ENCODE results near the gene MRPL44. TPM values are rescaled to one million over a fixed set of nuclear protein-coding genes. Genes with fewer than 3 reads are reported as not detected.
A peak's percentile ranks its signal among the peaks of the same experiment; 100 is the strongest.

MRPL44 gene
- total RNA-seq, 1 donor from 2014 or later: 32.6 TPM

DNA sequence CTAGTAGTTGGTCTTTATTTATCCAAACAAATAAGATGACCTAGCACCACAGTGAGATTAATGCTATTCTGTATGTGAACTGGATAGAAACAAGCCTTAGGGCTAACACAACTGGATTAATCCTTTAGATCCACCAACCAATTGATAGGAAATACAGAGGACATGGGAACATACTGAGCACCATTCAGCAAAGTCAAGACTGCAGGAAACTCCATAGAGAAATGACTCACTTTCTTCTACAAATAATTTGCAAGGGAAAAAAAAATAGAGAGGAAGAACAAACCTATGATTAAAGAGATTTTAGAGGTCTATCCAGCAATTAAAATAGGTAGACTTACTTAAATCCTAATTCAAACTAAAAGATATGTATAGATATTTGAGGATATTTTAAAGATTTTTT, 36.1 kb upstream of the MRPL44 start:
- DNase-seq (ENCODE audit: low read depth): no peak
- no peak overlapping the region for H2AFZ ChIP-seq (ENCODE audit: low read depth, low read length)
- peaks cover 76% of the 10 kb centered on the region for H3K79me2 ChIP-seq (ENCODE audit: insufficient read depth, low read length)
- H3K36me3 ChIP-seq (ENCODE audit: insufficient read depth, low read length): peaks cover 10% of the 10 kb centered on the region
- H3K9me3 ChIP-seq (ENCODE audit: insufficient read depth, low read depth, low read length): no peaks in the 10 kb centered on the region
- Mint-ChIP-seq H3K4me3 (ENCODE audit: unreplicated experiment) (no peak overlapping the region), H3K4me1 (ENCODE audit: low read depth, unreplicated experiment) (peaks cover 14% of the 10 kb centered on the region), H3K9me3 (ENCODE audit: unreplicated experiment) (peaks cover 8% of the 10 kb centered on the region), H3K27ac (ENCODE audit: unreplicated experiment) (no peak overlapping the region), H3K36me3 (ENCODE audit: low read depth, unreplicated experiment) (peaks cover 17% of the 10 kb centered on the region), H3K27me3 (ENCODE audit: low read depth, unreplicated experiment) (no peaks in the 10 kb centered on the region)
- no peak overlapping the region for H3K4me2 ChIP-seq (ENCODE audit: low read length)
- no peaks in the 10 kb centered on the region for H3K4me1 ChIP-seq (ENCODE audit: insufficient read depth, low read length)
- no peaks in the 10 kb centered on the region for H3K27me3 ChIP-seq (ENCODE audit: insufficient read depth, low read length)
- FAIRE-seq: no peak
- no peak overlapping the region for H3K27ac ChIP-seq (ENCODE audit: low read depth, low read length)
- H3K9ac ChIP-seq (ENCODE audit: low read length): no peak overlapping the region
- no peak overlapping the region for H3K4me3 ChIP-seq (ENCODE audit: insufficient read depth, low read depth, low read length)
- TF ChIP-seq, protein P1, sequence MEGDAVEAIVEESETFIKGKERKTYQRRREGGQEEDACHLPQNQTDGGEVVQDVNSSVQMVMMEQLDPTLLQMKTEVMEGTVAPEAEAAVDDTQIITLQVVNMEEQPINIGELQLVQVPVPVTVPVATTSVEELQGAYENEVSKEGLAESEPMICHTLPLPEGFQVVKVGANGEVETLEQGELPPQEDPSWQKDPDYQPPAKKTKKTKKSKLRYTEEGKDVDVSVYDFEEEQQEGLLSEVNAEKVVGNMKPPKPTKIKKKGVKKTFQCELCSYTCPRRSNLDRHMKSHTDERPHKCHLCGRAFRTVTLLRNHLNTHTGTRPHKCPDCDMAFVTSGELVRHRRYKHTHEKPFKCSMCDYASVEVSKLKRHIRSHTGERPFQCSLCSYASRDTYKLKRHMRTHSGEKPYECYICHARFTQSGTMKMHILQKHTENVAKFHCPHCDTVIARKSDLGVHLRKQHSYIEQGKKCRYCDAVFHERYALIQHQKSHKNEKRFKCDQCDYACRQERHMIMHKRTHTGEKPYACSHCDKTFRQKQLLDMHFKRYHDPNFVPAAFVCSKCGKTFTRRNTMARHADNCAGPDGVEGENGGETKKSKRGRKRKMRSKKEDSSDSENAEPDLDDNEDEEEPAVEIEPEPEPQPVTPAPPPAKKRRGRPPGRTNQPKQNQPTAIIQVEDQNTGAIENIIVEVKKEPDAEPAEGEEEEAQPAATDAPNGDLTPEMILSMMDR (IDR thresholded peaks at IDR 0.05; ENCODE audit: insufficient read depth, low read depth, low read length): no peak
- TF ChIP-seq EZH2 (IDR thresholded peaks at IDR 0.05; ENCODE audit: insufficient read depth, low read length): no peak
- peaks cover 62% of the 10 kb centered on the region for H4K20me1 ChIP-seq (ENCODE audit: insufficient read depth, low read length)

DNA sequence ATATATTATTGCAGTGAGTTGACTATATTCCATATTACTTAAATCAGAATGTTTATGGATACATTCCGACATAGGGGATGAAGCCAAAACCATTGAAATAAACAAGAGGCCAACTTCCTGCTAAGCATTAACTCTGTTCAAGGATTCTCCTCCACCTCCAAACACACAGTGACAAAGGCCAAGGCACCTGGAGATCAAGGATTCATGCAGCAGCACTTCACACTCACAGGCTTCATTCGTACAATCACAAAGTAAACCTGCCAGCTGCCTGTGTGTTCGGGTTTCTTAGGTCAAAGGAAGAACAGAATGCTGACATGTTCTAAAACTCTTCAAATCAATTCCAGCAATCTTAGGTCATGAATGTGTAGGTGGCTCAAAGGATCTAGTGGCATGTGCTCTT, 35.0 kb upstream of the MRPL44 start:
- Mint-ChIP-seq H3K36me3 (ENCODE audit: low read depth, unreplicated experiment) (peaks cover 22% of the 10 kb centered on the region), H3K27ac (ENCODE audit: unreplicated experiment) (no peak overlapping the region), H3K4me1 (ENCODE audit: low read depth, unreplicated experiment) (peaks cover 12% of the 10 kb centered on the region), H3K4me3 (ENCODE audit: unreplicated experiment) (no peak overlapping the region), H3K9me3 (ENCODE audit: unreplicated experiment) (peaks cover 12% of the 10 kb centered on the region), H3K27me3 (ENCODE audit: low read depth, unreplicated experiment) (no peaks in the 10 kb centered on the region)
- no peak overlapping the region for H3K4me2 ChIP-seq (ENCODE audit: low read length)
- FAIRE-seq (no peak), DNase-seq (ENCODE audit: low read depth) (no peak)
- H3K4me3 ChIP-seq (ENCODE audit: insufficient read depth, low read depth, low read length): no peak overlapping the region
- H3K27ac ChIP-seq (ENCODE audit: low read depth, low read length): no peak overlapping the region
- no peaks in the 10 kb centered on the region for H3K9me3 ChIP-seq (ENCODE audit: insufficient read depth, low read depth, low read length)
- no peaks in the 10 kb centered on the region for H3K27me3 ChIP-seq (ENCODE audit: insufficient read depth, low read length)
- no peaks in the 10 kb centered on the region for H3K4me1 ChIP-seq (ENCODE audit: insufficient read depth, low read length)
- peaks cover 5% of the 10 kb centered on the region for H3K36me3 ChIP-seq (ENCODE audit: insufficient read depth, low read length)
- peaks cover 83% of the 10 kb centered on the region for H3K79me2 ChIP-seq (ENCODE audit: insufficient read depth, low read length)
- no peak for TF ChIP-seq EZH2 (IDR thresholded peaks at IDR 0.05; ENCODE audit: insufficient read depth, low read length)
- TF ChIP-seq, protein P1 (IDR thresholded peaks at IDR 0.05; ENCODE audit: insufficient read depth, low read depth, low read length): no peak
- H2AFZ ChIP-seq (ENCODE audit: low read depth, low read length): no peak overlapping the region
- H4K20me1 ChIP-seq (ENCODE audit: insufficient read depth, low read length): peaks cover 64% of the 10 kb centered on the region
- H3K9ac ChIP-seq (ENCODE audit: low read length): no peak overlapping the region

DNA sequence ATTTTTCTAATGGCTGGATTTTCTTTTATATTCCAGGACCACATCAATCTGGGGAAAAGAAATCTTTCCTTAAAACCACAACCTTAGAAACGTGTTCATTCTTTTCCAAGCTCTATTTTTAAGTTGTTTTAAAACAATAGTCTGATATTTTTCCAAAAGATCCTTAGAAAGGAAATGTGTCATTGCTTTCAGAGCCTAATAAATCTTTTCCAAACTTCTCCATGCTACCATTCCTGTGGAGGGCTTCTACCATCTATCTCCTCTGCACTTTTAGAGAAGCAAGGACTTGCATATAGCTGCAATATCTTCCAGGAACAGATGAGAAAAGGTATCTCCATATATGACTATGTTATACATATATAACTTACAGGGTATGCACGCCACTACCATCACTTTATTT, 33.3 kb upstream of the MRPL44 start:
- H3K79me2 ChIP-seq (ENCODE audit: insufficient read depth, low read length): peaks cover 94% of the 10 kb centered on the region
- H3K4me2 ChIP-seq (ENCODE audit: low read length): no peak overlapping the region
- Mint-ChIP-seq H3K4me1 (ENCODE audit: low read depth, unreplicated experiment) (peaks cover 14% of the 10 kb centered on the region), H3K9me3 (ENCODE audit: unreplicated experiment) (peaks cover 12% of the 10 kb centered on the region), H3K27me3 (ENCODE audit: low read depth, unreplicated experiment) (no peaks in the 10 kb centered on the region), H3K36me3 (ENCODE audit: low read depth, unreplicated experiment) (peaks cover 23% of the 10 kb centered on the region), H3K27ac (ENCODE audit: unreplicated experiment) (no peak overlapping the region), H3K4me3 (ENCODE audit: unreplicated experiment) (no peak overlapping the region)
- no peaks in the 10 kb centered on the region for H3K9me3 ChIP-seq (ENCODE audit: insufficient read depth, low read depth, low read length)
- no peaks in the 10 kb centered on the region for H3K4me1 ChIP-seq (ENCODE audit: insufficient read depth, low read length)
- H3K27me3 ChIP-seq (ENCODE audit: insufficient read depth, low read length): no peaks in the 10 kb centered on the region
- H3K27ac ChIP-seq (ENCODE audit: low read depth, low read length): no peak overlapping the region
- H4K20me1 ChIP-seq (ENCODE audit: insufficient read depth, low read length): peaks cover 76% of the 10 kb centered on the region
- H3K9ac ChIP-seq (ENCODE audit: low read length): no peak overlapping the region
- no peak for FAIRE-seq
- TF ChIP-seq, protein P1 (IDR thresholded peaks at IDR 0.05; ENCODE audit: insufficient read depth, low read depth, low read length): no peak
- TF ChIP-seq EZH2 (IDR thresholded peaks at IDR 0.05; ENCODE audit: insufficient read depth, low read length): no peak
- H2AFZ ChIP-seq (ENCODE audit: low read depth, low read length): no peak overlapping the region
- DNase-seq (ENCODE audit: low read depth): peak; percentile 37
- H3K36me3 ChIP-seq (ENCODE audit: insufficient read depth, low read length): peaks cover 3% of the 10 kb centered on the region
- H3K4me3 ChIP-seq (ENCODE audit: insufficient read depth, low read depth, low read length): no peak overlapping the region

Data from astrocyte (in vitro differentiated cells and primary cell).